Stomach (tissue), 9 donors: ENCODE results near the gene VCX3B. TPM values are rescaled to one million over a fixed set of nuclear protein-coding genes. Genes with fewer than 3 reads are reported as not detected.
"Not testable (repeated sequence)": the region's sequence is repeated elsewhere in the genome, so short reads cannot be mapped to it uniquely, and the experiment has no call there.

Experiments
- DNase-seq, 2 donors: peaks; one replicate each; pipeline versions ENCODE4 v3.0.0 to v3.0.0-alpha.2; 2013 to 2019
- H3K27ac ChIP-seq, 5 donors: fragments of 200-600 bp in 4 of 5; sonication (generic) in 4 of 5; one replicate each; pipeline ENCODE4 v1.5.1; 2013 to 2019; ENCODE audit warnings: mild to moderate bottlenecking in 1 of 5, moderate library complexity in 1 of 5
- H3K27me3 ChIP-seq, 3 donors: fragments of 200-600 bp; sonication (generic); one replicate each; pipeline ENCODE4 v1.5.1; 2017 to 2019; ENCODE audit warnings: mixed run types in 1 of 3
- H3K36me3 ChIP-seq, 4 donors: fragments of 200-600 bp; sonication (generic); 1 replicate in 3 of 4; 2 replicates in 1 of 4; pipeline ENCODE4 v1.5.1; 2016 to 2019
- H3K4me1 ChIP-seq, 4 donors: fragments of 200-600 bp; sonication (generic); one replicate each; pipeline ENCODE4 v1.5.1; 2016 to 2019
- H3K4me3 ChIP-seq, 4 donors: fragments of 200-600 bp; sonication (generic) in 3 of 4; one replicate each; pipeline ENCODE4 v1.5.1; 2016 to 2019; ENCODE audit warnings: mild to moderate bottlenecking in 1 of 4
- H3K9me3 ChIP-seq, 4 donors: fragments of 200-600 bp; sonication (generic); one replicate each; pipeline ENCODE4 v1.5.1; 2016 to 2019
- CTCF ChIP-seq, 7 experiments: fragments of 450-650 bp in 4 of 7; fragments of 200-600 bp in 3 of 7; sonication (generic) in 3 of 7; IDR thresholded peaks; one replicate each; pipeline ENCODE4 v1.5.1; 2016 to 2019; ENCODE audit warnings: antibody characterized with exemption in 7 of 7, control low read depth in 2 of 7, mild to moderate bottlenecking in 1 of 7
- EP300 ChIP-seq: sonication (generic); formaldehyde crosslinking; IDR thresholded peaks from one replicate; pipeline ENCODE4 v1.6.1; 2017; ENCODE audit warnings: antibody characterized with exemption
- POLR2A ChIP-seq, 4 donors: fragments of 450-650 bp; IDR thresholded peaks; one replicate each; pipeline ENCODE4 v1.6.1; 2016; ENCODE audit warnings: antibody characterized with exemption in 4 of 4, control low read depth in 2 of 4, mild to moderate bottlenecking in 1 of 4, moderate library complexity in 1 of 4
- POLR2AphosphoS5 ChIP-seq, 3 donors: sonication (generic); formaldehyde crosslinking; IDR thresholded peaks; one replicate each; pipeline ENCODE4 v1.6.1; 2016; ENCODE audit warnings: antibody characterized with exemption in 3 of 3
- WGBS, 5 donors: extraction: QIAGEN DNeasy Blood & Tissue Kit in 3 of 5; methylation state at CpG; one replicate each; pipeline versions ENCODE4 v1.1.5 to v1.1.7; 2013 to 2018; 5-methylcytosine and 5-hydroxymethylcytosine counted together
- intact Hi-C: fragments of 100-400 bp; cut with DNase I; formaldehyde crosslinking; loops from one replicate; pipeline ENCODE4 v1.15.1; 2023; ENCODE audit warnings: low total_unique reads
- polyA plus RNA-seq, 3 donors: library from polyadenylated mRNA; stranded (reverse); fragments of 200-250 nt; gene quantifications; one replicate each; pipeline ENCODE4 v1.2.3, GENCODE V29; 2013
- total RNA-seq, 5 donors: library from RNA; depleted of rRNA; stranded (reverse); fragments of >200 nt; gene quantifications; one replicate each; pipeline versions ENCODE4 v1.1.0 to v1.2.3, GENCODE V29; 2014 to 2016
- donor health status: healthy with polysubstance abuse.
- donor health status: Bipolar disorder and iron deficiency.
- donor health status: healthy.

The VCX3B gene
- total and polyA plus RNA-seq, 8 donors = 0.53 to 2.7 (median 0.75) TPM; not detected in 4

- intact Hi-C loops = no loop called here
- no peak overlapping the region for H3K27ac ChIP-seq
- H3K4me1 ChIP-seq = peaks cover 0 to 4% (median 0%) of the 10 kb centered on the region in 4 donors
- no peaks in the 10 kb centered on the region for H3K36me3 ChIP-seq
- H3K9me3 ChIP-seq = peaks cover 0 to 11% (median 3%) of the 10 kb centered on the region in 4 donors
- no peaks in the 10 kb centered on the region for H3K27me3 ChIP-seq
- no peak for DNase-seq
- TF ChIP-seq POLR2AphosphoS5 (IDR thresholded peaks at IDR 0.05) (no peak), EP300 (no peak), POLR2A (IDR thresholded peaks at IDR 0.05) (no peak), CTCF (IDR thresholded peaks at IDR 0.05) (no peak)
- 82 to 91% (median 90%) methylated on average over 4 of the region's 4 CpGs for WGBS, 5 donors
- H3K4me3 ChIP-seq = no peak overlapping the region
Measured at GRCh38 chrX:8455557-8455956, 9.1 kb upstream of the VCX3B start.

GRCh38 chrX:8462488-8462887, 2.1 kb upstream of the VCX3B start:
- H3K36me3 ChIP-seq = no peaks in the 10 kb centered on the region
- DNase-seq = no peak
- no peak overlapping the region for H3K4me3 ChIP-seq
- H3K27ac ChIP-seq = no peak overlapping the region
- no peaks in the 10 kb centered on the region for H3K4me1 ChIP-seq
- no peaks in the 10 kb centered on the region for H3K27me3 ChIP-seq
- intact Hi-C loops = no loop called here
- TF ChIP-seq POLR2AphosphoS5 (IDR thresholded peaks at IDR 0.05) = no peak
- no peak for TF ChIP-seq EP300
- no peak for TF ChIP-seq CTCF (IDR thresholded peaks at IDR 0.05)
- no peak for TF ChIP-seq POLR2A (IDR thresholded peaks at IDR 0.05)
- peaks cover 0 to 11% (median 3%) of the 10 kb centered on the region in 4 donors for H3K9me3 ChIP-seq

GRCh38 chrX:8484360-8484949, 19.8 kb downstream of the VCX3B start:
- H3K27me3 ChIP-seq = no peaks in the 10 kb centered on the region
- H3K9me3 ChIP-seq = no peaks in the 10 kb centered on the region
- intact Hi-C loops = no loop called here
- no peak for DNase-seq
- no peaks in the 10 kb centered on the region for H3K4me1 ChIP-seq
- H3K4me3 ChIP-seq = no peak overlapping the region
- H3K27ac ChIP-seq = no peak overlapping the region
- 67 to 73% (median 69%) methylated on average over 7 to 8 of the region's 8 CpGs for WGBS, 5 donors
- TF ChIP-seq POLR2AphosphoS5 (IDR thresholded peaks at IDR 0.05) = no peak
- TF ChIP-seq CTCF (IDR thresholded peaks at IDR 0.05) = no peak
- no peak for TF ChIP-seq EP300
- no peak for TF ChIP-seq POLR2A (IDR thresholded peaks at IDR 0.05)
- H3K36me3 ChIP-seq = no peaks in the 10 kb centered on the region

- H3K27ac ChIP-seq, H3K4me1 ChIP-seq, H3K4me3 ChIP-seq, DNase-seq, H3K27me3 ChIP-seq, H3K36me3 ChIP-seq, intact Hi-C loops, H3K9me3 ChIP-seq: not testable (repeated sequence)
- WGBS, 5 donors = 69 to 87% (median 74%) methylated on average over 4 of the region's 4 CpGs
Measured at GRCh38 chrX:8495036-8495435, 30.4 kb downstream of the VCX3B start.

- H3K4me3 ChIP-seq = no peak overlapping the region
- no peaks in the 10 kb centered on the region for H3K4me1 ChIP-seq
- intact Hi-C loops = no loop called here
- no peaks in the 10 kb centered on the region for H3K9me3 ChIP-seq
- no peak for TF ChIP-seq EP300
- no peak for TF ChIP-seq POLR2AphosphoS5 (IDR thresholded peaks at IDR 0.05)
- TF ChIP-seq POLR2A (IDR thresholded peaks at IDR 0.05) = no peak
- TF ChIP-seq CTCF (IDR thresholded peaks at IDR 0.05) = no peak
- DNase-seq = no peak
- no peak overlapping the region for H3K27ac ChIP-seq
- H3K27me3 ChIP-seq = no peaks in the 10 kb centered on the region
- WGBS, 5 donors = 90 to 97% (median 94%) methylated on average over 4 of the region's 4 CpGs
- H3K36me3 ChIP-seq = no peaks in the 10 kb centered on the region
Measured at GRCh38 chrX:8500203-8500602, 35.6 kb downstream of the VCX3B start.

GRCh38 chrX:8502101-8502500, 37.5 kb downstream of the VCX3B start:
- H3K4me3 ChIP-seq, H3K36me3 ChIP-seq, H3K4me1 ChIP-seq, H3K27me3 ChIP-seq, H3K9me3 ChIP-seq, H3K27ac ChIP-seq, DNase-seq, intact Hi-C loops: not testable (repeated sequence)
- 93 to 98% (median 94%) methylated on average over 12 to 21 of the region's 21 CpGs for WGBS, 5 donors
